ENCODE data around the gene STBD1.

Gene STBD1

DNA sequence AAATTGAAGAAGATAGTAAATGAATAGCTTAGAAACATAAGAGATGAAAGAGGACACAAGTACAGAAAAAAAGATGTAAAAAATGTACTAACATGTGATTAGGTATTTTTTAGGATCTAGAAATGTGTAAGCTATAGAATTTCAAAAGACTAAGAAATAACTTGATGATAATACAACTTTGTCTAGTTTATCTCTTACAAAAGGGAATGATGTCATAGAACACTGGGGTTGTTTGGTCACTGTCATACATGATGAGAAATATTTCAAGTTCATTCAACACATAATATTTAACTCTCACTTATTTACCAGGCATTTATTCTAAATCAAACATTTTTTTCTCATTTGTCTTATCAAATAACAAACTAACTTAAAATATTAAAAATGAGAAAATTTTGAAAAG lies 18.5 kb downstream of the STBD1 start:
- TF ChIP-seq, protein P1, sequence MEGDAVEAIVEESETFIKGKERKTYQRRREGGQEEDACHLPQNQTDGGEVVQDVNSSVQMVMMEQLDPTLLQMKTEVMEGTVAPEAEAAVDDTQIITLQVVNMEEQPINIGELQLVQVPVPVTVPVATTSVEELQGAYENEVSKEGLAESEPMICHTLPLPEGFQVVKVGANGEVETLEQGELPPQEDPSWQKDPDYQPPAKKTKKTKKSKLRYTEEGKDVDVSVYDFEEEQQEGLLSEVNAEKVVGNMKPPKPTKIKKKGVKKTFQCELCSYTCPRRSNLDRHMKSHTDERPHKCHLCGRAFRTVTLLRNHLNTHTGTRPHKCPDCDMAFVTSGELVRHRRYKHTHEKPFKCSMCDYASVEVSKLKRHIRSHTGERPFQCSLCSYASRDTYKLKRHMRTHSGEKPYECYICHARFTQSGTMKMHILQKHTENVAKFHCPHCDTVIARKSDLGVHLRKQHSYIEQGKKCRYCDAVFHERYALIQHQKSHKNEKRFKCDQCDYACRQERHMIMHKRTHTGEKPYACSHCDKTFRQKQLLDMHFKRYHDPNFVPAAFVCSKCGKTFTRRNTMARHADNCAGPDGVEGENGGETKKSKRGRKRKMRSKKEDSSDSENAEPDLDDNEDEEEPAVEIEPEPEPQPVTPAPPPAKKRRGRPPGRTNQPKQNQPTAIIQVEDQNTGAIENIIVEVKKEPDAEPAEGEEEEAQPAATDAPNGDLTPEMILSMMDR (IDR thresholded peaks at IDR 0.05; ENCODE audit: poor library complexity, severe bottlenecking), result no peak
- no peak for DNase-seq (ENCODE audit: low spot score)
- no peak overlapping the region for H3K4me3 ChIP-seq (ENCODE audit: severe bottlenecking)
- no peaks in the 10 kb centered on the region for H3K4me1 ChIP-seq (ENCODE audit: insufficient read depth, poor library complexity, severe bottlenecking)
- H3K27me3 ChIP-seq (ENCODE audit: insufficient read depth, poor library complexity, severe bottlenecking), result no peaks in the 10 kb centered on the region
- peaks cover 3% of the 10 kb centered on the region for H3K9me3 ChIP-seq (ENCODE audit: severe bottlenecking)
- no peak overlapping the region for H3K27ac ChIP-seq (ENCODE audit: poor library complexity, severe bottlenecking)
- H3K36me3 ChIP-seq (ENCODE audit: low read depth), result no peaks in the 10 kb centered on the region
- ATAC-seq (ENCODE audit: low read depth), result no peak

DNA sequence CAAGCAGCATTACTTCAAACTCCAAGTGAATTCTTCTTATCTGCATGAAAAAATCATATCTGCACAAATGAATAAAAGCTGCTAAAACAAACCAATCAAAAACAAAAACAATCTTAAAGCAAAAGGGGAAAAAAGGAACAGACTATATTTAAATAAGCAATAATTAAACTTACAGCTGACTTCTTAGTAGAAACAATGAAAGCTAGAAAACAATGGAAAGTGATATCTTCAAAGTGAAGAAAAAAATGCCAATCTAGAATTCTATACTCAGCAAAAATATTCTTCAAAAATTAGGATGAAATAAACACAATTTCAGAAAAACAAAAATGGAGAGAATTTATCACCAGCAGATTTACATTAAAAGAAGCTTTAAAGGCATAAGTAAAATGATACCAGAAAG lies 20.0 kb downstream of the STBD1 start:
- TF ChIP-seq, protein P1 (IDR thresholded peaks at IDR 0.05; ENCODE audit: poor library complexity, severe bottlenecking), result no peak
- H3K4me1 ChIP-seq (ENCODE audit: insufficient read depth, poor library complexity, severe bottlenecking), result no peaks in the 10 kb centered on the region
- no peak overlapping the region for H3K4me3 ChIP-seq (ENCODE audit: severe bottlenecking)
- ATAC-seq (ENCODE audit: low read depth) (no peak), DNase-seq (ENCODE audit: low spot score) (no peak)
- H3K36me3 ChIP-seq (ENCODE audit: low read depth), result no peaks in the 10 kb centered on the region
- no peak overlapping the region for H3K27ac ChIP-seq (ENCODE audit: poor library complexity, severe bottlenecking)
- H3K27me3 ChIP-seq (ENCODE audit: insufficient read depth, poor library complexity, severe bottlenecking), result no peaks in the 10 kb centered on the region
- peaks cover 3% of the 10 kb centered on the region for H3K9me3 ChIP-seq (ENCODE audit: severe bottlenecking)

DNA sequence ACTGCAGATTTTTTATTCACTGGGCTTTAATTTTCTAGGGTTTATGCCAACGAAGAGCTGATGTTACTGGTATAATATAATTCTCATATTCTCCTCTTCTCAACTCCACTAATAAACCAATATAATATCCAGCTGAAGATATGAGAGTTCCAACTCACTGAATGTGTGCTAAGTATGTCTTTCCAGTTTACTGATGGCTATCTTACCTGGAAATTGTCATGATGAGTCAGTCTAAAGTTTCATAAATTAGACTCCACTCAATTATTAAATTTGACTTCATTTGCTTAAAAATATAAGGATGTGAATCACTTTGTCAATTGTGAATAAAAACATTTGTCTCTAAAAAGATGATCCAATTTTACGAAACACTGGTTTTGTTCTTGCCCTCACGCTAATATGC lies 28.4 kb downstream of the STBD1 start:
- H3K9me3 ChIP-seq (ENCODE audit: severe bottlenecking), result no peaks in the 10 kb centered on the region
- H3K27ac ChIP-seq (ENCODE audit: poor library complexity, severe bottlenecking), result no peak overlapping the region
- no peak for DNase-seq (ENCODE audit: low spot score)
- ATAC-seq (ENCODE audit: low read depth), result no peak
- TF ChIP-seq, protein P1 (IDR thresholded peaks at IDR 0.05; ENCODE audit: poor library complexity, severe bottlenecking), result no peak
- H3K36me3 ChIP-seq (ENCODE audit: low read depth), result no peaks in the 10 kb centered on the region
- H3K4me3 ChIP-seq (ENCODE audit: severe bottlenecking), result no peak overlapping the region
- H3K27me3 ChIP-seq (ENCODE audit: insufficient read depth, poor library complexity, severe bottlenecking), result no peaks in the 10 kb centered on the region
- H3K4me1 ChIP-seq (ENCODE audit: insufficient read depth, poor library complexity, severe bottlenecking), result no peaks in the 10 kb centered on the region

DNA sequence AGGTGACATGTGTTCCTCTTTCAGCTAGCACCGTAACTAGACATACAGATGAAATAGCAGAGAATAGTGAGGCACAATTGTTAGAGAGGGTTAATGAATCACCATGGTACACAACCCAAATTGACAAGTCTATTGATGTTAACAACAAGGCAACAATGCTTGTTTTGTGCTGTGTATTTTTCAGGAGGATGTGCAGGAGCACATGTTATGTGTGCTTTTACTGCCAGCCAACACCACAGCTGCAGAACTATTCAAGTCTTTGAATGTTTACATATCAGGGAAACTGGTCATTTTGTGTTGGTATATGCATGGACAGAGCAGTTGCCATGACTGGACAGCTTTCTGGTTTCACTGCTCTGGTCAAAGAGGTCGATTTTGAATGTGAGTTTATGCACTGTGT lies 32.8 kb downstream of the STBD1 start:
- no peaks in the 10 kb centered on the region for H3K9me3 ChIP-seq (ENCODE audit: severe bottlenecking)
- H3K27me3 ChIP-seq (ENCODE audit: insufficient read depth, poor library complexity, severe bottlenecking), result no peaks in the 10 kb centered on the region
- DNase-seq (ENCODE audit: low spot score) (no peak), ATAC-seq (ENCODE audit: low read depth) (no peak)
- H3K4me3 ChIP-seq (ENCODE audit: severe bottlenecking), result no peak overlapping the region
- no peak overlapping the region for H3K27ac ChIP-seq (ENCODE audit: poor library complexity, severe bottlenecking)
- no peaks in the 10 kb centered on the region for H3K4me1 ChIP-seq (ENCODE audit: insufficient read depth, poor library complexity, severe bottlenecking)
- TF ChIP-seq, protein P1 (IDR thresholded peaks at IDR 0.05; ENCODE audit: poor library complexity, severe bottlenecking), result no peak
- no peaks in the 10 kb centered on the region for H3K36me3 ChIP-seq (ENCODE audit: low read depth)

DNA sequence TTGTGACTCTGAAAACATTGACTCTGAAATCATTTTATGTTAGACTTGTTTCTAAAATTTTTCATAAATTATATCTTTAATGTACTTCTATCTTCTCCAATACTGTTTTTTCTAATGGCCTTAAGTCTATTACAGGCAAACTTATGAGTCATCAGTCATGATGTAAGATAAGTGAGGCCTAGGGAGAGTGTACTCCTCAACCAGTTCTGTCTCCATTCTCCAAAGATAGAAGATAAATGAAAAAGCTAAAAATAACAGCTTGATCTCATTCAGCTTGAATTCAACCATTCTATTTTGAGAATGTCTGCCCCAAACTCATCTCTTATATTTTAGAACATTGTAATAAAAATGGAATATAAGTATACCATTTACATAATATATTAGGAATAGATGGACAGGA lies 34.5 kb downstream of the STBD1 start:
- H3K4me1 ChIP-seq (ENCODE audit: insufficient read depth, poor library complexity, severe bottlenecking), result no peaks in the 10 kb centered on the region
- no peaks in the 10 kb centered on the region for H3K9me3 ChIP-seq (ENCODE audit: severe bottlenecking)
- no peak overlapping the region for H3K4me3 ChIP-seq (ENCODE audit: severe bottlenecking)
- DNase-seq (ENCODE audit: low spot score) (no peak), ATAC-seq (ENCODE audit: low read depth) (peak; percentile 63)
- H3K27ac ChIP-seq (ENCODE audit: poor library complexity, severe bottlenecking), result no peak overlapping the region
- H3K36me3 ChIP-seq (ENCODE audit: low read depth), result no peaks in the 10 kb centered on the region
- H3K27me3 ChIP-seq (ENCODE audit: insufficient read depth, poor library complexity, severe bottlenecking), result no peaks in the 10 kb centered on the region
- TF ChIP-seq, protein P1 (IDR thresholded peaks at IDR 0.05; ENCODE audit: poor library complexity, severe bottlenecking), result no peak

Measured in RWPE2 (cell line).